RWPE1 (cell line): Measurements from ENCODE around the gene FOXRED2.
A peak's percentile ranks its signal among the peaks of the same experiment; 100 is the strongest.
"Not testable (repeated sequence)": the region's sequence is repeated elsewhere in the genome, so short reads cannot be mapped to it uniquely, and the experiment has no call there.

Experiments used
- CTCF ChIA-PET: fragments of 350-600 bp; sonication (Branson Sonifier 250); formaldehyde crosslinking; extraction: SDS; loops from one replicate; lab custom pipeline; 2021; lab: Yijun Ruan, JAX
- POLR2A ChIA-PET: fragments of 400-600 bp; formaldehyde crosslinking; extraction: SDS; loops from one replicate; lab custom pipeline; 2020; ENCODE audit warnings: antibody characterized with exemption; ENCODE audit not compliant: low non-redundant PET; lab: Yijun Ruan, JAX
- DNase-seq: peaks from one replicate; pipeline ENCODE4 v3.0.0; 2012; ENCODE audit warnings: low spot score
- H3K27ac ChIP-seq: fragments of 450-650 bp; 2 replicates; pipeline ENCODE4 v1.5.1; 2017
- TF ChIP-seq, protein P1 (sequence below): fragments of 450-650 bp; conservative IDR thresholded peaks from 2 replicates; pipeline ENCODE4 v1.5.1; 2017; ENCODE audit warnings: low read depth, mild to moderate bottlenecking

Gene FOXRED2

DNA sequence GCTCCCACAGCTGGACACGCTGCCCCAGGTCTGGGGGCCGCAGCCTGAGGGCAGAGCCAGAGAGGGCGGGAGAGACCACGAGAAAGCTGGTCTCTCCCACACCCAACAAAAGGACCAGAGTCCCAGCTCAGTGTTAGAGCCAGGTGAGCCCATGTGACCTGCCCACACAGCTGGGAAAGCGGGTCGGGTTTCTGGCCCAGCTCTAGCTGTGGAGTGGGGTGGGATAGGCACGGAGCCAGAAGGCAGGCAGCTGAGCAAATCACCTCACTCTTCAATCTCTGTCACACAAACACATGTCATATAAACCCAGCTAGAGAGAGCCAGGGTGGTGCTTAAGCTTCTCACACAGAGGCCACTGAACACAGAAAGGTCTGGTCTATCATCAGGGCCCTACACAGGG, 29.9 kb upstream of the FOXRED2 start:
- POLR2A ChIA-PET = interaction anchor here (0.5 kb wide), 1 partner anchor 15 kb away, joined by 3 read pairs; no protein-coding TSS in a partner anchor

DNA sequence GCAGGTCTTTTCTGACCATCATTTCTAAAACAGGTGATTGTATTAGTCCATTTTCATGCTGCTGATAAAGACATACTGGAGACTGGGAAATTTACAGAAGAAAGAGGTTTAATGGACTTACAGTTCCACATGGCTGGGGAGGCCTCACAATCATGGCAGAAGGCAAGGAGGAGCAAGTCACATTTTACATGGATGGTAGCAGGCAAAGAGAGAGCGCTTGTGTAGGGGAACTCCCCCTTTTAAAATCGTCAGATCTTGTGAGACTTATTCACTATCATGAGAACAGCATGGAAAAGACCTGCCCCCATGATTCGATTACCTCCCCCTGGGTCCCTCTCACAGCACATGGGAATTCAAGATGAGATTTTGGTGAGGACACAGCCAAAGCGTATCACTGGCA, 26.5 kb upstream of the FOXRED2 start:
- H3K27ac ChIP-seq, DNase-seq: not testable (repeated sequence)
- ChIA-PET CTCF (interaction anchor here (0.9 kb wide), 1 partner anchor 242 kb away, joined by 6 read pairs; no protein-coding TSS in a partner anchor), POLR2A (interaction anchor here (0.6 kb wide), 1 partner anchor 97 kb away, joined by 4 read pairs; no protein-coding TSS in a partner anchor)

More for the DNA sequence above, 29.9 kb upstream of the FOXRED2 start:
- no peak for DNase-seq
- TF ChIP-seq, protein P1, sequence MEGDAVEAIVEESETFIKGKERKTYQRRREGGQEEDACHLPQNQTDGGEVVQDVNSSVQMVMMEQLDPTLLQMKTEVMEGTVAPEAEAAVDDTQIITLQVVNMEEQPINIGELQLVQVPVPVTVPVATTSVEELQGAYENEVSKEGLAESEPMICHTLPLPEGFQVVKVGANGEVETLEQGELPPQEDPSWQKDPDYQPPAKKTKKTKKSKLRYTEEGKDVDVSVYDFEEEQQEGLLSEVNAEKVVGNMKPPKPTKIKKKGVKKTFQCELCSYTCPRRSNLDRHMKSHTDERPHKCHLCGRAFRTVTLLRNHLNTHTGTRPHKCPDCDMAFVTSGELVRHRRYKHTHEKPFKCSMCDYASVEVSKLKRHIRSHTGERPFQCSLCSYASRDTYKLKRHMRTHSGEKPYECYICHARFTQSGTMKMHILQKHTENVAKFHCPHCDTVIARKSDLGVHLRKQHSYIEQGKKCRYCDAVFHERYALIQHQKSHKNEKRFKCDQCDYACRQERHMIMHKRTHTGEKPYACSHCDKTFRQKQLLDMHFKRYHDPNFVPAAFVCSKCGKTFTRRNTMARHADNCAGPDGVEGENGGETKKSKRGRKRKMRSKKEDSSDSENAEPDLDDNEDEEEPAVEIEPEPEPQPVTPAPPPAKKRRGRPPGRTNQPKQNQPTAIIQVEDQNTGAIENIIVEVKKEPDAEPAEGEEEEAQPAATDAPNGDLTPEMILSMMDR = no peak
- no peak overlapping the region for H3K27ac ChIP-seq
- CTCF ChIA-PET = no interaction called here

DNA sequence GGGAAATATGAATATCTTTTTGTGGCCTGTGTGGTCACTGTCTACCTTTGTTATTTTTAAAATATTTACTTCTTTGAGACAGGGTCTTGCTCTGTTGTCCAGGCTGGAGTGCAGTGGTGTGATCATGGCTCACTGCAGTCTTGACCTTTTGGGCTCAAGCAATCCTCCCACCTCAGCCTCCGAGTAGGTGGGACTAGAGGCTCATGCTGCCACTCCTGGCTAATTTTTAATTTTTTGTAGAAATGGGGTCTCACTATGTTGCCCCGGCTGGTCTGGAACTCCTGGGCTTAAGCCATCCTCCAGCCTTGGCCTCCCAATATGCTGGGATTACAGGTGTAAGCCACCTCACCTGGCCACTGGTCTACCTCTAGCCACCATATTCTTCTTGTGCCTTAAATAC, 25.6 kb upstream of the FOXRED2 start:
- POLR2A ChIA-PET = interaction anchor here (0.6 kb wide), 1 partner anchor 98 kb away, joined by 4 read pairs; no protein-coding TSS in a partner anchor

DNA sequence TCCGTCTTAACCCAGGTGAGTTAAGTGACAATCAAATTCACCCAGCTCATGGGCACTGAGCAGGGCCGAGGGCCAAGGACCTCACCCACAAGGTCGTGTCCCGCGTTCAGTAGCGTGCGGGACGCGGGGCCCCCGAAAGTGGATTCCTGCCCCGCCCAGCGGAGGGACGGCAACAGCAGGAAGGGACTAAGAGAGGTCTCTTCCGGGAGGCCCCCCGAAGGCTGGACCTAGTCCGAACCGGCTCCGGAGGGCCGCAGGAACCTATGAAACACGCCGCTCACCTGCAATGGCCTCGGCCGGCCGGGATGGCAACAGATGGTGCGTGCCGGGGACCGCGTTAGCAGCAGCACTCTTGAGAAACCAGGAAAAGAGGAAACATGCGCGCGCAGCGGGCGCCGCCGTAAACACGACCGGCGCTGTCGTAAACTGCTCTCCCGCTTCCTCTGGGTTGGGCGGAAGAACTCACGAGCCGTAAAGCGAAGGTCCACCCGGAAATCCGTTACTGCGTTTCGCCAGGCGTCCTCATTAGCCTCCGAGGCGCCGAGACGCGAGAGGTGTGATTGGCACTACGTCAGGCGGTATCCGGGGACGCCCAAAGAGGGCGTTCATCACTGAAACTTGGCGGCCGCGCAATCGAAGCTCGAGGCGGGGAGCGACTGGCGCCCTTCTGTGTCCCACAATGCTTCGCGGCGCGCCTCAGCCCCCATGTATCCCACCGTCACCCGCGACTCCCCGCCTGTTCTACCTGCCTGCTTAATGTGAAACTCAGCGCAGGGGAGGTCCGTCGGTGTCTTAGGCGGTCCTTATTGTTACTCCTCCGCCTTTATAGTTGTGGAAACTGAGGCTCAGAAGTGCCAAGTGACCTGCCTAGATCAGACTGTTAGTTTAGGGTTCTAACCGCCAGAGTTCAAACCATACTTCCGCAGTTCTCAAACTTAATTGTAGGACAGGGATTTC, 22.2 kb upstream of the FOXRED2 start, which contains the start of gene EIF3D:
Gene EIF3D (minus strand): TSS at position 372 of the 957 bp plus-strand sequence. CDS start 3,045 bp downstream, outside the sequence.
- H3K27ac ChIP-seq = peak within 1 kb of the TSS; percentile 94
- CTCF ChIA-PET = interaction anchor here (0.7 kb wide), 1 partner anchor 201 kb away, joined by 3 read pairs; no protein-coding TSS in a partner anchor
- POLR2A ChIA-PET = no interaction called here
- TF ChIP-seq, protein P1 = no peak
- peak; percentile 84 for DNase-seq

More for the DNA sequence above, 25.6 kb upstream of the FOXRED2 start:
- TF ChIP-seq, protein P1 = no peak
- no peak for DNase-seq
- CTCF ChIA-PET = no interaction called here
- no peak overlapping the region for H3K27ac ChIP-seq

DNA sequence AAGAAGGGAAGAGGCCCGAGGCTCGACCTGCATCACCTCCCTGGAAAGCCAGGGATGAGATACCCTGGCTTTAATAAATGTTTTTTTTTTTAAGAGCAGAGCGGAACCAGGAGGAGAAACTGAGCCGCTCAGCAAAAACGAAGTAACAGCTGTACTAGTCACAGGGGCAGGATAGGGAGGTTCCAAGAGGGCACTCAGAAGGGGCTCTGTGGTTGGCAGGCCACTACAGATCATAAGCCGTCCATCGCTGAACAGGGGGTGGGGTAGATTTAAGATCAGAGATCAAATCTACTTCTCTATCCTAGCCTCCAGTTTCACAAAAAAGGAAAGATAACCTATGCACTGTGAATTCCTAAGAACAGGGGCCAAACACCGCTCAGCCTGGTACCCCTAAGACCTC, 21.5 kb upstream of the FOXRED2 start:
- H3K27ac ChIP-seq = peak overlapping the region; percentile 94
- ChIA-PET CTCF (no interaction called here), POLR2A (no interaction called here)
- TF ChIP-seq, protein P1 = no peak
- no peak for DNase-seq

DNA sequence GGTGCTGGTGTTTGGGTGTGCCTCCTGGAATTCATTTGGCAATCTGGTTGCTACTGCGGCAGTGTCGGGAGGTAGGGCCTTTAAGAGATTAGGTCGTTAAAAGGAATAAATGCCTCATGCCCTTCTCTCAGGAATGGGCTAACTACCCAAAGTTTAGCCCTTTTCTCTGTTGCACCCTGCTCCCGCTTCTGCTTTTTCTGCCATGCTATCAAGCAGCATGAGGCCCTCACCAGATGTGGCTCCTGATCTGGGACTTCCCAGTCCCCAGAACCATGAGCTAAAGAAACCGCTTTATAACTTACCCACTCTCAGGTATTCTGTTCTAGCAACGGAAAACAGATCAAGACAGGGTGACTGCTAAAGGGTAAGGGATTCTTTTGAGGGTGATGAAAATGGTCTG, 15.8 kb upstream of the FOXRED2 start:
- no peak for DNase-seq
- CTCF ChIA-PET = no interaction called here
- POLR2A ChIA-PET = no interaction called here
- TF ChIP-seq, protein P1 = no peak
- H3K27ac ChIP-seq = no peak overlapping the region

DNA sequence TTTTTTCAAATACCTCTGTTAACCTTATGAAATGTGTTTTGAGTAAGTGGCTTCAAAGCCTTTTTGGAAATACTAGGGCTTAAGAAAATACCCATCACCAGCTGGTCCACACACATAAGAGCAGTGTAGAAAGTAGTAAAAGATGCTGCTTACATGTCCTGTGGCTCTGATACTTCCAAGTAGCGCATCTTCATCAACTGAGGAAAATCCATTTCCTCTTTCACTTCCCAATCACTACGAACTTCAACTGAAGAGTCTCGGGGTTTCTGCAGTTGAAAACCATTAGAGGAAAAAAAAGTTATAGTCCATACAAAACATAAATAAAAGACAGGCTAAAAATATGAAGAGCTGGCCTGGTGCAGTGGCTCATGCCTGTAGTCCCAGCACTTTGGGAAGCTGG, 13.6 kb upstream of the FOXRED2 start:
- peak overlapping the region; percentile 23; the same call in 1 of the 2 replicates for H3K27ac ChIP-seq
- no peak for DNase-seq
- TF ChIP-seq, protein P1 = no peak
- ChIA-PET POLR2A (interaction anchor here (0.6 kb wide), 1 partner anchor 10 kb away, joined by 5 read pairs; no protein-coding TSS in a partner anchor), CTCF (no interaction called here)

DNA sequence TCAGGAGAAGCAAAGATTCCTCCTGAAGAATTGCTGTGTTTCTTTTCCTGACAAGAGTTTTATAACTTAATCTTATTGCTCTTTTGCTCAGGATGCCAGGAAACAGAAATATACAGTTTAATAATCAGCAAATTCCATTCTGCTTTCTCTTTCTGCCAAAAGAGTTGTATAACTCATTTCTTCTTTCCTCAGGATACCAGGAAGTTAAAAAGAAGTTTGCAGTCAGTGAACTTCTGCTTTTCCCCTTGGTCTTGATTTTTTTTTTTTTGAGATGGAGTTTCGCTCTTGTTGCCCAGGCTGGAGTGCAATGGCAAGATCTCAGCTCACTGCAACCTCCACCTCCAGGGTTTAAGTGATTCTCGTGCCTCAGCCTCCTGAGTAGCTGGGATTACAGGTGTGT, 13.1 kb upstream of the FOXRED2 start:
- DNase-seq, H3K27ac ChIP-seq, CTCF ChIA-PET, POLR2A ChIA-PET: not testable (repeated sequence)
